ENCODE data around the gene CDH18. TPM values are rescaled to one million over a fixed set of nuclear protein-coding genes. Genes with fewer than 3 reads are reported as not detected.

Gene CDH18
- total and polyA plus RNA-seq, 2 donors (not counting 3 experiments of a cell fraction or from before 2014, with no cell fraction given) = 0.06 TPM; not detected in 1

DNA sequence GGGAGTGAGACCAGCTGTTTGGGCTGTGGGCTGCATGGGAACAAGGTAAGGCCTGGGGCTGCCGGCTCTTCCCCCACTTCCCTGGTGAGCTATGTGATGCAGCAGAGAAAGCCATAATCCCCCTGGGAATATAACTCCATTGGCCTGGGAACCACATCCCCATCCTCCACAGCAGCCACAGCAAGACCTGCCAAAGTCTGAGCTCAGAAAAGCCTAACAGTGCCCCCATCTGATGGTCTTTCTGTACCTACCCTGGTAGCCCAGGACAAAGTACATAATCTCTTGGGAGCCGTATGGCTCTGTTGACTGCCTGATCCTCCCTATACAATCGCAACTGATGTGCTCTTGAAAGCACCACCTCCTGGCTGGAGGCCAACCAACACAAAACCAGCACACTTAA lies 432.6 kb downstream of the CDH18 start:
- dilution Hi-C loops (cut with MboI; ENCODE audit: extremely low pct_ligation_motif_present, low sequenced_read_pairs) = no loop called here
- Histone ChIP-seq H3K4me2 (ENCODE audit: insufficient read depth, low read length) (no peak overlapping the region), H3K9me1 (replicated peaks; ENCODE audit: control insufficient read depth, extremely low read depth, insufficient read depth, low read length) (no peaks in the 10 kb centered on the region), H3K4me3 (replicated peaks in 1 of 3; ENCODE audit: insufficient read depth in 1 of 3, low read depth in 1 of 3, low read length in 3 of 3) (no peak overlapping the region), H3K4me1 (ENCODE audit: control insufficient read depth, extremely low read depth, insufficient read depth, low read length) (no peaks in the 10 kb centered on the region), H3K79me2 (ENCODE audit: control insufficient read depth, insufficient read depth, low read length) (no peaks in the 10 kb centered on the region), H3K27ac (ENCODE audit: insufficient read depth, low read depth, low read length) (no peak overlapping the region), H3K36me3 (ENCODE audit: control insufficient read depth in 2 of 2, extremely low read depth in 1 of 2, insufficient read depth in 2 of 2, low read length in 2 of 2) (no peaks in the 10 kb centered on the region), H4K20me1 (replicated peaks; ENCODE audit: control insufficient read depth, extremely low read depth, insufficient read depth, low read length) (no peaks in the 10 kb centered on the region), H2AFZ (ENCODE audit: low read depth, low read length) (no peak overlapping the region), H3K9me3 (replicated peaks; ENCODE audit: control insufficient read depth, insufficient read depth, low read length) (no peaks in the 10 kb centered on the region), H3K27me3 (ENCODE audit: control insufficient read depth in 2 of 2, insufficient read depth in 2 of 2, low read length in 2 of 2) (no peaks in the 10 kb centered on the region), H3K9ac (replicated peaks; ENCODE audit: extremely low read depth, insufficient read depth, low read length) (no peak overlapping the region)
- FAIRE-seq (no peak), DNase-seq (ENCODE audit: low read depth, low spot score) (no peak)
- POLR2A ChIA-PET = no interaction called here
- intact Hi-C loops (cut with micrococcal nuclease) = no loop called here
- BruUV-seq (replicated peaks) = no TSS peak
- CTCF ChIA-PET = no interaction called here
- TF ChIP-seq FOS (IDR thresholded peaks at IDR 0.05; ENCODE audit: borderline replicate concordance, insufficient read depth, low read length) = no peak
- TF ChIP-seq EZH2 (IDR thresholded peaks at IDR 0.05; ENCODE audit: borderline replicate concordance, low read depth, low read length, severe bottlenecking) = no peak
- TF ChIP-seq JUN (IDR thresholded peaks at IDR 0.05; ENCODE audit: borderline replicate concordance, insufficient read depth, insufficient read length, low read depth) = no peak
- TF ChIP-seq, protein P1, sequence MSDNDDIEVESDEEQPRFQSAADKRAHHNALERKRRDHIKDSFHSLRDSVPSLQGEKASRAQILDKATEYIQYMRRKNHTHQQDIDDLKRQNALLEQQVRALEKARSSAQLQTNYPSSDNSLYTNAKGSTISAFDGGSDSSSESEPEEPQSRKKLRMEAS (IDR thresholded peaks at IDR 0.05; ENCODE audit: insufficient read depth, insufficient read length) = no peak
- no peak for TF ChIP-seq MYC (IDR thresholded peaks at IDR 0.05; ENCODE audit: low read depth, low read length)
- no peak for TF ChIP-seq POLR2AphosphoS5 (IDR thresholded peaks at IDR 0.05; ENCODE audit: insufficient read depth, low read depth, low read length)
- no peak for TF ChIP-seq GATA2 (IDR thresholded peaks at IDR 0.05; ENCODE audit: insufficient read depth, insufficient read length, low read depth, low read length)
- TF ChIP-seq POLR2A (IDR thresholded peaks at IDR 0.05; ENCODE audit: low read depth, low read length) = no peak
- TF ChIP-seq, protein P2, sequence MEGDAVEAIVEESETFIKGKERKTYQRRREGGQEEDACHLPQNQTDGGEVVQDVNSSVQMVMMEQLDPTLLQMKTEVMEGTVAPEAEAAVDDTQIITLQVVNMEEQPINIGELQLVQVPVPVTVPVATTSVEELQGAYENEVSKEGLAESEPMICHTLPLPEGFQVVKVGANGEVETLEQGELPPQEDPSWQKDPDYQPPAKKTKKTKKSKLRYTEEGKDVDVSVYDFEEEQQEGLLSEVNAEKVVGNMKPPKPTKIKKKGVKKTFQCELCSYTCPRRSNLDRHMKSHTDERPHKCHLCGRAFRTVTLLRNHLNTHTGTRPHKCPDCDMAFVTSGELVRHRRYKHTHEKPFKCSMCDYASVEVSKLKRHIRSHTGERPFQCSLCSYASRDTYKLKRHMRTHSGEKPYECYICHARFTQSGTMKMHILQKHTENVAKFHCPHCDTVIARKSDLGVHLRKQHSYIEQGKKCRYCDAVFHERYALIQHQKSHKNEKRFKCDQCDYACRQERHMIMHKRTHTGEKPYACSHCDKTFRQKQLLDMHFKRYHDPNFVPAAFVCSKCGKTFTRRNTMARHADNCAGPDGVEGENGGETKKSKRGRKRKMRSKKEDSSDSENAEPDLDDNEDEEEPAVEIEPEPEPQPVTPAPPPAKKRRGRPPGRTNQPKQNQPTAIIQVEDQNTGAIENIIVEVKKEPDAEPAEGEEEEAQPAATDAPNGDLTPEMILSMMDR (IDR thresholded peaks at IDR 0.05; ENCODE audit: extremely low read depth in 1 of 2, insufficient read depth in 1 of 2, low read depth in 1 of 2, low read length in 2 of 2) = no peak

Measured in endothelial cell of umbilical vein (primary cell).